RWPE1 (cell line): ENCODE results near the gene AVPI1.
"Not testable (repeated sequence)": the region's sequence is repeated elsewhere in the genome, so short reads cannot be mapped to it uniquely, and the experiment has no call there.

ENCODE experiments used
- CTCF ChIA-PET: fragments of 350-600 bp; sonication (Branson Sonifier 250); formaldehyde crosslinking; extraction: SDS; loops from one replicate; lab custom pipeline; 2021; lab: Yijun Ruan, JAX
- POLR2A ChIA-PET: fragments of 400-600 bp; formaldehyde crosslinking; extraction: SDS; loops from one replicate; lab custom pipeline; 2020; ENCODE audit warnings: antibody characterized with exemption; ENCODE audit not compliant: low non-redundant PET; lab: Yijun Ruan, JAX
- DNase-seq: peaks from one replicate; pipeline ENCODE4 v3.0.0; 2012; ENCODE audit warnings: low spot score
- H3K27ac ChIP-seq: fragments of 450-650 bp; 2 replicates; pipeline ENCODE4 v1.5.1; 2017
- TF ChIP-seq, protein P1 (sequence below): fragments of 450-650 bp; conservative IDR thresholded peaks from 2 replicates; pipeline ENCODE4 v1.5.1; 2017; ENCODE audit warnings: low read depth, mild to moderate bottlenecking

Gene AVPI1

DNA sequence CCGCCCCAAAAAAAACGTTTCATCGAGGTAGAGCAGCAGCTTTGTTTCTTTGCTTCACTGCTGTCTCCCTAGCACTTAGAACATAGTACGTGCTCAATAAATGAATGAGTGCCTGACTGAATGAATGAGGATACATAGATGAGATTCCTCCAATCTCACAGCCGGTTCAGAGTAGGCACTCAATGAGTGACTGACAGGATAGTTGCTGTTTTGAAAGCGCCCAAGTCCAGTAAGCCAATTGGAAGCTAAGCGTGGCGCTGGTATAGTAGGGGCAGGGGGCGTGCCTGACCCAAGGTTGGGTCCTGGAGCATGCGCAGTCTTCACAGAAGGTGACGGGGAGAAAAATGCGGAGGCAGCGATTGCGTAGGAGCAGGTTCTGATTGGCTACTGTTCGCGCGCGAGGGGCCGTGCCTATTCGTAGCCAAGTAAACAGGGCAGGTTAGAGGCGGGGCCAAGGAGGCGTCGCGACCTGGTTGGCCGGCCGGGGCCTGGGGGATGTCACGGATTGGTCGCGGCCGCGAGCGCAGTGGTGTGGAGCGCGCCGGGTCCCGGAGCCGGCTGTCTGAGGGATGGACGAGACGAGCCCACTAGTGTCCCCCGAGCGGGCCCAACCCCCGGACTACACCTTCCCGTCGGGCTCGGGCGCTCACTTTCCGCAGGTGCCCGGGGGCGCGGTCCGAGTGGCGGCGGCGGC is 46.7 kb downstream of the AVPI1 start, which contains the start of gene PI4K2A:
Gene PI4K2A, plus strand, starts transcription at position 498 of the 694 bp plus-strand sequence. Its CDS starts 72 bp downstream, at position 570.
- POLR2A ChIA-PET, result interaction anchor here (0.7 to 0.9 kb wide), 2 partner anchors 48 to 111 kb away, joined by 3 to 4 read pairs; no protein-coding TSS in a partner anchor
- peak within 1 kb of the TSS; percentile 86 for H3K27ac ChIP-seq
- CTCF ChIA-PET, result interaction anchor here (0.5 to 1.4 kb wide), 3 partner anchors 12 to 349 kb away, joined by 3 to 4 read pairs (median 4); no protein-coding TSS in a partner anchor
- TF ChIP-seq, protein P1, sequence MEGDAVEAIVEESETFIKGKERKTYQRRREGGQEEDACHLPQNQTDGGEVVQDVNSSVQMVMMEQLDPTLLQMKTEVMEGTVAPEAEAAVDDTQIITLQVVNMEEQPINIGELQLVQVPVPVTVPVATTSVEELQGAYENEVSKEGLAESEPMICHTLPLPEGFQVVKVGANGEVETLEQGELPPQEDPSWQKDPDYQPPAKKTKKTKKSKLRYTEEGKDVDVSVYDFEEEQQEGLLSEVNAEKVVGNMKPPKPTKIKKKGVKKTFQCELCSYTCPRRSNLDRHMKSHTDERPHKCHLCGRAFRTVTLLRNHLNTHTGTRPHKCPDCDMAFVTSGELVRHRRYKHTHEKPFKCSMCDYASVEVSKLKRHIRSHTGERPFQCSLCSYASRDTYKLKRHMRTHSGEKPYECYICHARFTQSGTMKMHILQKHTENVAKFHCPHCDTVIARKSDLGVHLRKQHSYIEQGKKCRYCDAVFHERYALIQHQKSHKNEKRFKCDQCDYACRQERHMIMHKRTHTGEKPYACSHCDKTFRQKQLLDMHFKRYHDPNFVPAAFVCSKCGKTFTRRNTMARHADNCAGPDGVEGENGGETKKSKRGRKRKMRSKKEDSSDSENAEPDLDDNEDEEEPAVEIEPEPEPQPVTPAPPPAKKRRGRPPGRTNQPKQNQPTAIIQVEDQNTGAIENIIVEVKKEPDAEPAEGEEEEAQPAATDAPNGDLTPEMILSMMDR, result no peak
- DNase-seq, result peak; percentile 100

GRCh38 chr10:97639090-97639489 is 48.0 kb downstream of the AVPI1 start:
- CTCF ChIA-PET, result interaction anchor here (0.7 kb wide), 1 partner anchor 68 kb away, joined by 4 read pairs; no protein-coding TSS in a partner anchor
- H3K27ac ChIP-seq, DNase-seq, POLR2A ChIA-PET: not testable (repeated sequence)

DNA sequence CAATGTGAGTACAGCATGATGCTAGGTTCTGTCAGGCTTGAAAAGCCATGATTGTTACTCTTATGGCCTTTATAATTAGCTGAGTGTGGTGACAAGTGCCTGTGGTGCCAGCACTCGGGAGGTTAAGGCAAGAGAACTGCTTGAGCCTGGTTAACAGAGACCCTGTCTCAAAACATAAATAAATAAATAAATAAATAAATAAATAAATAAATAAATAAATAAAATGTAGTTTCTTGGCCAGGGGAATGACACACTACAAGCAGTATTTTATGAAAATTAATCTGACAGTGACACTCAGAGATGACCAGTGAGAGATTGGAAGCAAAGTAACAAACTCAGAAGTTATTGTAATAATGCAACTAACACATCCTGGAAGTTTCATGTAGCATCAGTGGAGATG is 51.5 kb downstream of the AVPI1 start:
- TF ChIP-seq, protein P1, result no peak
- no peak overlapping the region for H3K27ac ChIP-seq
- CTCF ChIA-PET, result interaction anchor here (0.9 kb wide), 1 partner anchor 10 kb away, joined by 3 read pairs; no protein-coding TSS in a partner anchor
- no peak for DNase-seq
- POLR2A ChIA-PET, result no interaction called here

DNA sequence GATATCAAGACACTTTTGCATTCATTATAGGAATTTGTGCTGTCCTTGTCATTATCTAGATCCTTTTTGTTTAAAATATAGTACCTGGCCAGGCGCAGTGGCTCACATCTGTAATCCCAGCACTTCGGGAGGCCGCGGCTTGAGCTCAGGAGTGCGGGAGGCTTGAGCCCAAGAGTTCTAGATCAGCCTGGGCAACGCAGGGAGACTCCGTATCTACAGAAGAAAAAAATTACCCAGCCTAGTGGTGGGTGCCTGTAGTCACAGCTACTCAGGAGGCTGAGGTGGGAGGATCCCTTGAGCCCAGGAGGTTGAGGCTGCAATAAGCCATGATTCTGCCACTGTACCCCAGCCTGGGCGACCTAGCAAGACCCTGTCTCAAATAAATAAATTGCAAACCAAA is 53.1 kb downstream of the AVPI1 start:
- ChIA-PET CTCF (interaction anchor here (0.7 kb wide), 1 partner anchor 1686 kb away, joined by 3 read pairs; no protein-coding TSS in a partner anchor), POLR2A (interaction anchor here (0.8 kb wide), 1 partner anchor 13 kb away, joined by 3 read pairs; no protein-coding TSS in a partner anchor)
- H3K27ac ChIP-seq, result peak overlapping the region; percentile 77
- DNase-seq, result no peak
- TF ChIP-seq, protein P1, result no peak

GRCh38 chr10:97632949-97633884 is 53.8 kb downstream of the AVPI1 start, which contains the start of gene MORN4:
Gene MORN4, minus strand, starts transcription at chr10:97633500. Its CDS starts 13,847 bp downstream, at chr10:97619653.
- DNase-seq, result peak; percentile 97
- CTCF ChIA-PET, result no interaction called here
- TF ChIP-seq, protein P1, result no peak
- peak within 1 kb of the TSS; percentile 77 for H3K27ac ChIP-seq
- POLR2A ChIA-PET, result no interaction called here

DNA sequence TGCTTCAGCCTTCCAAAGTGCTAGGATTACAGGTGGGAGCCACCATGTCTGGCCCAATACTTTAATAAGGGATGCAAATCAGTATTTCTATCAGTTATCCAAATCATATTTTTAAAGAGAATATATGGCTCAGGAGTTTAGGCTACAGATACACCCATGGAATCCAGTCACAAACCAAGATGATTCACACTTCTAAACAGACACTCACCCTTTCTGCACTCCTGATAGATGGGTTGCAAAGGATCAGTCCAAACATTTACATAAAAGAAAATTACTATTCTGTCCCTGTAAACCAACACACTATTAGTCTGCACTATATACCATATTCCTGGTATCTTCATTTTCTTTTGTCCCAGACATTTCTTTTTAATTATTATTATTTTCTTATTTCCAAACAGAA is 55.9 kb downstream of the AVPI1 start:
- TF ChIP-seq, protein P1, result no peak
- POLR2A ChIA-PET, result no interaction called here
- no peak for DNase-seq
- CTCF ChIA-PET, result interaction anchor here (0.7 kb wide), 1 partner anchor 60 kb away, joined by 3 read pairs; no protein-coding TSS in a partner anchor
- H3K27ac ChIP-seq, result no peak overlapping the region
